ENCODE data around the gene WDR91.
"Not testable (repeated sequence)": the region's sequence is repeated elsewhere in the genome, so short reads cannot be mapped to it uniquely, and the experiment has no call there.

The WDR91 gene
- 37.4 to 89.1 (median 43.8) reads per million in 3 experiments for total RNA-seq

GRCh38 chr7:135211179-135211945, at the start of gene WDR91:
Gene WDR91, minus strand, starts transcription at chr7:135211526. Its CDS starts 24 bp downstream, at chr7:135211502.
- DNase-seq = peak; percentile 90

- DNase-seq = no peak
Measured at GRCh38 chr7:135260470-135260869, 49.1 kb upstream of the WDR91 start.

DNA sequence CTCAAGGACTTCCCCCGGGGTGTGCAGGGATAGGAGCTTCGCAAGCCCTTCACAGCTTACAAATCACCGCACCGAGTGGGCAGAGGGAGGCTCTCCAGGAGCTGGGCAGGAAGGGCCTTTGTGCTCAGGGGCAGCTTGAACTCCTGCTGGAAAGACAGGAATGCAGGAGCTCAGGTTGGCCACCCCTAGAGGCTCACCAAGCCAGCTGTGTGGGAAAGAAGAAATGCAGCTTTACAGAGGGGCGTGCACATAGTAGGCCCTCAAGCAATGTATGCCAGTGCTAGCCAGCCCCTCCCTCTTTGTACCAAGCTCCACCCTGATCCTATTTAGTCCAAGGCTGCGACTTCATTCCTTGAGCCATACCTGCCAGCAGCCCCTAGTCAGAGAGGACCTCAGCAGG, 48.4 kb upstream of the WDR91 start:
- DNase-seq = no peak

- no peak for DNase-seq
Measured at GRCh38 chr7:135258585-135258984, 47.3 kb upstream of the WDR91 start.

DNA sequence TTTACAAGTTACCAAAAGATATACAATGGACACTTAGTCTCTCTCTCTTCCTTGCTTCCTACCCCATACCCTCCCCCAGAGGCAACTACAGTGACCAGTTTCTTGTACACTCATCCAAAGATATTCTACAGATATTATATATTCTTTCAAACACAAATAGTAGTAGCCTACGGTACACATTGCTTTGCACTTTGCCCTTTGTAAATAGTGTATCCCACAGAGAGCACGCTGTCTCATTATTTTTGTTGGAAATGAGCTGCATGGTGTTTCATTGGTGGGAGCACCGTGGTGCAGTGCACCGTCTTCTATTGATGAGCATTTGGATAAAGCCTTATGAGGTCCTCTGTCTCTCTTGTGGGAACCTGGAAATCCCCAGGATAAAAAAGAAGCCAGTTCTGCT, 46.5 kb upstream of the WDR91 start:
- DNase-seq = no peak

GRCh38 chr7:135253851-135254771, 42.8 kb upstream of the WDR91 start:
- DNase-seq = no peak

- DNase-seq = no peak
Measured at GRCh38 chr7:135251496-135252391, 40.4 kb upstream of the WDR91 start.

GRCh38 chr7:135248546-135248945, 37.2 kb upstream of the WDR91 start:
- DNase-seq = no peak

DNA sequence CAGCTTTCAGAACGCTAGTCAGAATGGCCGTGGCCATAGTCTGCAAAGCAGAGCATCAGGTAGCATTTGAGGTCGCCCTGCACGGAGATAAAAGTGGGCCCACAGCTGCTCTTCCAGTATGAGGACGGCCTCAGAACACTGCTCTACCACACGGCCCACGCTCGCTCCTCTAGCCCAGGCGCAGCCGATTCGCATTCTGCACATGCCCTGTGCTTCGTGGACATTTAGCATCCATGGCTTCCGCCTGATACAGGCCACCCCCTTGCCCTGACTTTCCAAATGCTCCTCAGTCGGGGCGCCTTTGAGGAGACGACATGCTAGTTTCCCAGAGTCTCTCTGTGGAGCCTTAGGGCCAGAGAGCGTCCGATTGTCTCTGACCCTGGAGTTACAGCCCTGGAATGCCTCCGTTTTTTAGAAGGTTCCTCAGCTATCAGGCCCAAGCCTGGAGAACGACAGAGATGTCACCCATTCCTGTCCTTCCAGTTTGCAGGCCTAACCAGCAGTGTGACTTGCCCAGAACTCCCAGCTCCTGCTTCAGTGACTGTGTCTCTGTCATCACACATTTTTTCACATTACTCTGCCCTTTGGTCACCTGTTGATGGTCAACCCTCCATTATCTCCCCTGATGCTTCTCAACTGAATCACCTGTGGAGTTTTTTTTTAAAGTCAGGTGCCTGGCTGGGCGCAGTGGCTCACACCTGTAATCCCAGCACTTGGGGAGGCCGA, 36.6 kb upstream of the WDR91 start:
- no peak for DNase-seq

DNA sequence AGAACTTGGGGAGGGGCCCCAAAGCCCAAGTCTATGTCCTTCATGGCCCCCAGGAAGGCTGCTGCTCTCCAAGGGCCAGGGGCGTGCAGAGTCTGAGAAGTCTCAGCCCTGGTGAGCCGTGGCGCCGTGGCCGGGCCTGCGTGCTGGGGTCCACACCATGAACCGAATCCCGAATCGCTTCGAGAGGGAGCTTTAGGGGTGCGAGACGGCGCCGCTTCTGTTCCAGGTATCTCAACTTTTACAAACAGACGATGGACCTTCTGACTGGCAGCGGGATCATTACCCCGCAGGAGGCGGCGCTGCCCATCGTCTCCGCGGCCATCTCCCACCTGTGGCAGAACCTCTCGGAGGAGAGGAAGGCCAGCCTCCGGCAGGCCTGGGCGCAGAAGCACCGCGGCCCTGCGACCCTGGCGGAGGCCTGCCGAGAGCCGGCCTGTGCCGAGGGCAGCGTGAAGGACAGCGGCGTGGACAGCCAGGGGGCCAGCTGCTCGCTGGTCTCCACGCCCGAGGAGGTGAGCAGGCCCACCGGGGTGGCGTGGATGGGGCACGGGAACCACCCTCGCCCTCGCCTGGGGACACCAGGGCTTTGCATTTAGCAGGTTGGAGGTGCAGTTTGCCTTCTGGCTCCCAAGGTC, 35.0 kb upstream of the WDR91 start:
- DNase-seq = no peak

- DNase-seq = no peak
Measured at GRCh38 chr7:135245226-135246190, 34.2 kb upstream of the WDR91 start.

DNA sequence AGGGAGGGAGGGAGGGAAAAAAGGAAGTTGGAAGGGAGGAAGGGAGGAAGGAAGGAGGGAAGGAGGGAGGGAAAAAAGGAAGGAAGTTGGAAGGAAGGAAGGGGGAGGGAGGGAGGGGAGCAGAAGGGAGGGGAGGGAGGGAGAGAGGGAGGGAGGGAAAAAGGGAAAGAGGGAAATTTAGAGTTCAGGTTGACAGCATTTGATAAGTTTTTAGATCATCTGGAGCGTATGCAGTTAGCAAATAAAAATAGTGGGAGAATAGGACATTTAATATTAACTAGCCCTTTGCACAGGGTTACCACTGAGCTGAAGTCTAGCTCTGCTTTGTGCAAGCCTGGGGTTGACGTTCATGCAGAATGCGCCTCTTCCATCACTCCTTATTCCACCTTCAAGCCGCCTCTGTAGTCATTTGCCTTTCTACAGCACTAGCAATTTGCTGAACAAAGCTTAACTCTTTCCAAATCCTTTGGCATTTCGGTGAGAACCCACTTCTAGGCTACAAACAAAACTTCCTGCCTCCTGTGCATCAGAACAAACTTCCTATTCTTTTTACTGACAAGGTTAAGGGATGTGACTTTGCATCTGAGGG, 30.9 kb upstream of the WDR91 start:
- no peak for DNase-seq

GRCh38 chr7:135240441-135240840, 29.1 kb upstream of the WDR91 start:
- DNase-seq = no peak

DNA sequence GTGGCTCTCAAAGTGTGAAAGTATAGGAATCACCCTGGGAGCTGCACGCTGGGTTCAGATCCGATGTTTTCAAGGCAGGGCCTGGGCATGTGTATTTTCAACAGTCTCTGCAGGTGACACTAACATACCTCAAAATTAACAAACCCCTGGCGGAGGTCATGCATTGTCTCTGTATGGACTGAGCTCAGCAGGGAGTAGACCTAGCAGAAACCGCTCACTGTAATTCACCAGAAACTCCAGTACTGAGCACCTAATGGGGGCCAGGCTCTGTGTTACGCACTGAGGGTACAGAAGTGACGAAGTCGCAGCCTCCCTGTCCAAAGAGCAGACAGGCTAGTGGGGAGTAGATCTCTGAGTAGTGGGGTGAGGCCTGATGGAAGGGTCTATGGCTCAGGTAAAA, 27.9 kb upstream of the WDR91 start:
- no peak for DNase-seq

DNA sequence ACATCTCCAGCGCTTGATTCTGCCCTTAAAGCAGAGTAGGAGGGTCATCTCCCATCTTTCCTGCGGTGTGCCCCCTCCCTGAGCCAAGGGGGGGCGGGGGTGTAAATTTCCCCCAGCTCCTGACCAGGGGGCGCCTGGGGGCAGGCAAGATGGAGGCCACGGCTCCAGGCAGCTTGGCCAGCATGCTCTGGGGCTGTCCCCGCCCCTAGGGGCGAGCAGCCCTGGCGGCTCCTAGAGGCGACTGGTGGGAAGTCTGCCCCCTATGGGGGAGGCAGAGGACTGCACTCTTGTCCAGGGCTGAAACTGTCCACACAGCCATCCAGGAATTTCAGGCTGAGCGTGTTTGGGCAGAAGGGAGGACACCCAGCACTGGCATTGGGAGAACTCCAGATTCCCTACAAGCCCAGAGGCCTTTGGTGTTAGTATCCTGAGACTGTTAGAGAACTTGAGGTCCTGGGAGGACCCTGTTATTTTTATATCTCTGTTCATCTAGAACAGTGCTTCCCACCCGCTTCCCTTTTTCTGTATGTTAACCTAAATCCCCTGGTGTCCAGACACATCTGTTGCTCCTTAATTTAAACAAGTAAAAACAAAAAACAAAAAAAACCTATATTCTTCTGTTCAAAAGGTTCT, 26.9 kb upstream of the WDR91 start:
- DNase-seq = no peak

DNA sequence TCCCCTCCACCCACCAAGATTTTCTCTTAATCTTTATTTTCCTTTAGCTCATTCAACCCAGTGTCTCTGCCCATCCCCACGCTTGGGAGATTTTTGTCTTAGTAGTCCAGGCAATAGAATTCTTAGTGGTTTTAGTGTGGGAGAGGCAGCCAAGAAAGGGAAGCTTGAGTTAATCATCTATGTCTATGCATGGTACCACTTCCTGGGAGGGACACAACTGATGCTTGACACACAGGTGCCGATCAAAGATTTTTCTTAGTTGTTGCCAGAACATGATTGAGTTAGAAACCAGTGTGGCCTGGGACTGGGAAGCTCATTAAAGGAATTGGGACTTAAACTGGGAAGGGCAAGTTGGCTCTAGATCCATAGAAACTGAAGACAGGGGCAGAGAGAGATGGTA, 25.4 kb upstream of the WDR91 start:
- DNase-seq = no peak

GRCh38 chr7:135235841-135236240, 24.5 kb upstream of the WDR91 start:
- no peak for DNase-seq

GRCh38 chr7:135234727-135235126, 23.4 kb upstream of the WDR91 start:
- no peak for DNase-seq

GRCh38 chr7:135234095-135234494, 22.8 kb upstream of the WDR91 start:
- DNase-seq = not testable (repeated sequence)
